ENCODE measurements around the gene PKD1L1. TPM values are rescaled to one million over a fixed set of nuclear protein-coding genes. Genes with fewer than 3 reads are reported as not detected.

The PKD1L1 gene
- total RNA-seq, 2 experiments from 2014 or later: 0.08 to 0.12 TPM

GRCh38 chr7:47777531-47778152 is 170.6 kb downstream of the PKD1L1 start:
- no peak overlapping the region for H3K27ac Mint-ChIP-seq
- POLR2A ChIA-PET: no interaction called here
- H3K27me3 Mint-ChIP-seq: peaks cover 2% of the 10 kb centered on the region
- no peak overlapping the region for H3K4me3 Mint-ChIP-seq
- CTCF ChIA-PET: no interaction called here
- no peak for DNase-seq
- no peaks in the 10 kb centered on the region for H3K4me1 Mint-ChIP-seq
- no peaks in the 10 kb centered on the region for H3K9me3 Mint-ChIP-seq
- H3K36me3 Mint-ChIP-seq (ENCODE audit: low read depth): no peaks in the 10 kb centered on the region

- peaks cover 2% of the 10 kb centered on the region for H3K27me3 Mint-ChIP-seq
- no peaks in the 10 kb centered on the region for H3K4me1 Mint-ChIP-seq
- H3K9me3 Mint-ChIP-seq: no peaks in the 10 kb centered on the region
- POLR2A ChIA-PET: no interaction called here
- H3K36me3 Mint-ChIP-seq (ENCODE audit: low read depth): no peaks in the 10 kb centered on the region
- CTCF ChIA-PET: no interaction called here
- no peak overlapping the region for H3K27ac Mint-ChIP-seq
- DNase-seq: no peak
- no peak overlapping the region for H3K4me3 Mint-ChIP-seq
Measured at GRCh38 chr7:47776335-47776734, 171.9 kb downstream of the PKD1L1 start.

- Mint-ChIP-seq H3K27me3 (peaks cover 2% of the 10 kb centered on the region), H3K36me3 (ENCODE audit: low read depth) (no peaks in the 10 kb centered on the region), H3K4me1 (no peaks in the 10 kb centered on the region), H3K4me3 (no peak overlapping the region), H3K9me3 (no peaks in the 10 kb centered on the region), H3K27ac (no peak overlapping the region)
- DNase-seq: no peak
- ChIA-PET POLR2A (no interaction called here), CTCF (no interaction called here)
Measured at GRCh38 chr7:47775238-47775637, 173.0 kb downstream of the PKD1L1 start.

GRCh38 chr7:47772492-47772891 is 175.8 kb downstream of the PKD1L1 start:
- Mint-ChIP-seq H3K4me1 (no peaks in the 10 kb centered on the region), H3K27ac (no peak overlapping the region), H3K9me3 (no peaks in the 10 kb centered on the region), H3K27me3 (peaks cover 2% of the 10 kb centered on the region), H3K36me3 (ENCODE audit: low read depth) (no peaks in the 10 kb centered on the region), H3K4me3 (no peak overlapping the region)
- no peak for DNase-seq
- ChIA-PET CTCF (no interaction called here), POLR2A (no interaction called here)

- Mint-ChIP-seq H3K9me3 (no peaks in the 10 kb centered on the region), H3K4me3 (no peak overlapping the region), H3K36me3 (ENCODE audit: low read depth) (no peaks in the 10 kb centered on the region), H3K27ac (no peak overlapping the region), H3K4me1 (no peaks in the 10 kb centered on the region), H3K27me3 (peaks cover 2% of the 10 kb centered on the region)
- POLR2A ChIA-PET: no interaction called here
- DNase-seq: no peak
- CTCF ChIA-PET: no interaction called here
Measured at GRCh38 chr7:47771990-47772360, 176.3 kb downstream of the PKD1L1 start.

- Mint-ChIP-seq H3K4me3 (no peak overlapping the region), H3K27me3 (peaks cover 2% of the 10 kb centered on the region), H3K27ac (no peak overlapping the region), H3K36me3 (ENCODE audit: low read depth) (no peaks in the 10 kb centered on the region), H3K4me1 (no peaks in the 10 kb centered on the region), H3K9me3 (no peaks in the 10 kb centered on the region)
- no peak for DNase-seq
- ChIA-PET CTCF (no interaction called here), POLR2A (no interaction called here)
Measured at GRCh38 chr7:47771336-47771989, 176.8 kb downstream of the PKD1L1 start.

- H3K4me1 Mint-ChIP-seq: no peaks in the 10 kb centered on the region
- no peak overlapping the region for H3K27ac Mint-ChIP-seq
- no peak for DNase-seq
- no peaks in the 10 kb centered on the region for H3K36me3 Mint-ChIP-seq (ENCODE audit: low read depth)
- peaks cover 2% of the 10 kb centered on the region for H3K27me3 Mint-ChIP-seq
- POLR2A ChIA-PET: no interaction called here
- H3K9me3 Mint-ChIP-seq: no peaks in the 10 kb centered on the region
- CTCF ChIA-PET: no interaction called here
- no peak overlapping the region for H3K4me3 Mint-ChIP-seq
Measured at GRCh38 chr7:47766126-47766525, 182.1 kb downstream of the PKD1L1 start.

GRCh38 chr7:47765373-47765979 is 182.8 kb downstream of the PKD1L1 start:
- CTCF ChIA-PET: no interaction called here
- H3K36me3 Mint-ChIP-seq (ENCODE audit: low read depth): no peaks in the 10 kb centered on the region
- no peak overlapping the region for H3K4me3 Mint-ChIP-seq
- peaks cover 2% of the 10 kb centered on the region for H3K27me3 Mint-ChIP-seq
- no peaks in the 10 kb centered on the region for H3K9me3 Mint-ChIP-seq
- no peak for DNase-seq
- no peak overlapping the region for H3K27ac Mint-ChIP-seq
- POLR2A ChIA-PET: no interaction called here
- H3K4me1 Mint-ChIP-seq: no peaks in the 10 kb centered on the region

GRCh38 chr7:47764746-47765145 is 183.5 kb downstream of the PKD1L1 start:
- Mint-ChIP-seq H3K27me3 (peaks cover 2% of the 10 kb centered on the region), H3K4me3 (no peak overlapping the region), H3K36me3 (ENCODE audit: low read depth) (no peaks in the 10 kb centered on the region), H3K9me3 (no peaks in the 10 kb centered on the region), H3K27ac (no peak overlapping the region), H3K4me1 (no peaks in the 10 kb centered on the region)
- ChIA-PET CTCF (no interaction called here), POLR2A (no interaction called here)
- no peak for DNase-seq

- H3K27ac Mint-ChIP-seq: no peak overlapping the region
- H3K36me3 Mint-ChIP-seq (ENCODE audit: low read depth): no peaks in the 10 kb centered on the region
- no peaks in the 10 kb centered on the region for H3K4me1 Mint-ChIP-seq
- no peak for DNase-seq
- CTCF ChIA-PET: no interaction called here
- peaks cover 2% of the 10 kb centered on the region for H3K27me3 Mint-ChIP-seq
- no peak overlapping the region for H3K4me3 Mint-ChIP-seq
- H3K9me3 Mint-ChIP-seq: no peaks in the 10 kb centered on the region
- POLR2A ChIA-PET: no interaction called here
Measured at GRCh38 chr7:47763063-47763974, 184.9 kb downstream of the PKD1L1 start.

GRCh38 chr7:47762746-47763062 is 185.6 kb downstream of the PKD1L1 start:
- CTCF ChIA-PET: no interaction called here
- H3K4me3 Mint-ChIP-seq: no peak overlapping the region
- H3K27ac Mint-ChIP-seq: no peak overlapping the region
- POLR2A ChIA-PET: no interaction called here
- H3K9me3 Mint-ChIP-seq: no peaks in the 10 kb centered on the region
- DNase-seq: no peak
- no peaks in the 10 kb centered on the region for H3K36me3 Mint-ChIP-seq (ENCODE audit: low read depth)
- H3K27me3 Mint-ChIP-seq: peaks cover 5% of the 10 kb centered on the region
- no peaks in the 10 kb centered on the region for H3K4me1 Mint-ChIP-seq

GRCh38 chr7:47762207-47762606 is 186.1 kb downstream of the PKD1L1 start:
- no peak for DNase-seq
- POLR2A ChIA-PET: no interaction called here
- CTCF ChIA-PET: no interaction called here
- Mint-ChIP-seq H3K4me1 (no peaks in the 10 kb centered on the region), H3K36me3 (ENCODE audit: low read depth) (no peaks in the 10 kb centered on the region), H3K27me3 (peaks cover 5% of the 10 kb centered on the region), H3K27ac (no peak overlapping the region), H3K4me3 (no peak overlapping the region), H3K9me3 (no peaks in the 10 kb centered on the region)

- Mint-ChIP-seq H3K36me3 (ENCODE audit: low read depth) (no peaks in the 10 kb centered on the region), H3K4me1 (no peaks in the 10 kb centered on the region), H3K9me3 (no peaks in the 10 kb centered on the region), H3K27me3 (peaks cover 3% of the 10 kb centered on the region), H3K27ac (no peak overlapping the region), H3K4me3 (no peak overlapping the region)
- DNase-seq: no peak
- CTCF ChIA-PET: no interaction called here
- POLR2A ChIA-PET: no interaction called here
Measured at GRCh38 chr7:47759056-47759706, 189.1 kb downstream of the PKD1L1 start.
